ENCODE data around the gene PIP5K1B. TPM values are rescaled to one million over a fixed set of nuclear protein-coding genes. Genes with fewer than 3 reads are reported as not detected.
A peak's percentile ranks its signal among the peaks of the same experiment; 100 is the strongest.

Gene PIP5K1B
- total RNA-seq, 2 experiments from 2014 or later: 0.73 to 0.77 TPM

DNA sequence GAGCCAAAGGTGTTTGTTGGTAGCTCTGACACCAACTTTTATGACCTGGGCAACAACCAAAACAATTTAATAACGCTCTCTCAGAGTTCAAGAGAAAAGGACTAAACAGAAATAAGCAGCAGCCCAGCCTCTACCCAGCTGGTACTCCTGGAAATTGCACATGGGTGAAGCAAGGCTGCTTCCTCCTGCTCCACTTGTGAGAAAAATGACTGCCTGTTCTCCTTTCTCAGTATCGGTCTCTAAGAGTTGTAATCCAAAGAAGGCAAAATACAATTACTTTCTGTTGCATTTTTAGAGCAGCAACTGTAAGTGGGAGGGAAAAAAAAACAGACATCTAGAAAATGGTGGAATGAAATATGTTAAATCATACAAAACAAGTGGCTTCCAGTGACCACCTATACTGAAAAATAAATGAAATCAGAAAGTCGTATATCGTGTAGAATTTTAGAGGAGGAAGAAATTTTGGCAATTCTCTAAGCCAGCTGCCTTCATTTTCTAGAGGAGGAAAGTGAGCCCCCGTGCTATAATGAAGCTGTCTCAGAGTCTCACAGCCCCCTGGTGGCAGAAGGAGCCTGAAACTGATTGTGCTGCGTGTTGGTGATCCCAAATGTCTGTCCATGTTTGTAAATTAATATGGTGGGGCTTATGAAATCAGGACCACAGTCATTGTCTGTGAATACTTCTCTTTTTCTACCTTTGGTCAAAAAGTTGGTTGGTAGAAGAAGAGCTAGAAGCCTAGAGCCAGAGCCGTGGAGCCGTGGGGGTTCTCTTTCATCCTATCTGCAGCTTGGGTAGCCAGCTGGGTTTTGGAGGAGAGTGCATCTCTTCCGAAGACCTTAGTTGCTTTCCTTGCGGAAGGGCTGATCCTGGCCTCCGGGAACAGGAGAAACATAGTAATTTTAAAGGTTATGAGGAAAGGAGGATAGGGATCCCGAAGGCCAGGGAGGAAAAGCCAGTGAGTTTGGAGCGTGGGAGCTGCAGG, 139.9 kb downstream of the PIP5K1B start:
- no peaks in the 10 kb centered on the region for H3K36me3 Mint-ChIP-seq (ENCODE audit: low read depth)
- no peaks in the 10 kb centered on the region for H3K4me1 Mint-ChIP-seq
- H3K27me3 Mint-ChIP-seq: no peaks in the 10 kb centered on the region
- ChIA-PET CTCF (interaction anchor here (0.6 to 1.2 kb wide), 2 partner anchors 21 to 102 kb away, joined by 3 read pairs; no protein-coding TSS in a partner anchor), POLR2A (no interaction called here)
- peak; percentile 20 for DNase-seq
- H3K4me3 Mint-ChIP-seq: no peak overlapping the region
- no peak overlapping the region for H3K27ac Mint-ChIP-seq
- H3K9me3 Mint-ChIP-seq: peaks cover 2% of the 10 kb centered on the region

DNA sequence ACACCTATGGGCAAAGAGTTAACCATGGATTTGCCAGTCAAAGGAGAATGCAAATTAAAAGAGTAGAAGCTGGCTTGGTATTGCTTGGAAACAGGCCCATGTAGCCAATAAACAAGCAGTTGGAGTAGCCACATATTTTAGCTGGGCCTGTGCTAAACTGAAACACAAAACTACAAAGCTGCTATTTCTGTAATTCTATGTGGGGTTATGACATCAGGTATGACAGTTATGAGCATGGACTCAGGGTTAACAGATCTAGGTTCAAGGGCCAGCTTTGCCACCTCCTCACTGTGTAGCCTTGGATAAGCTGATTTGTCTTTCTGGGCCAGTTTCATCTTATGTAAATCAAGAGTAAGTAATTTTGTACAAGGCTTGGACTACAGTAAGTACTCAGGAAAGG, 142.7 kb downstream of the PIP5K1B start:
- Mint-ChIP-seq H3K9me3 (peaks cover 2% of the 10 kb centered on the region), H3K27me3 (peaks cover 2% of the 10 kb centered on the region), H3K4me3 (no peak overlapping the region), H3K4me1 (no peaks in the 10 kb centered on the region), H3K36me3 (ENCODE audit: low read depth) (no peaks in the 10 kb centered on the region), H3K27ac (no peak overlapping the region)
- CTCF ChIA-PET: interaction anchor here (0.6 to 1.8 kb wide), 7 partner anchors 12 to 152 kb away, joined by 3 to 5 read pairs (median 4); a partner anchor contains a TSS
- POLR2A ChIA-PET: no interaction called here
- no peak for DNase-seq

DNA sequence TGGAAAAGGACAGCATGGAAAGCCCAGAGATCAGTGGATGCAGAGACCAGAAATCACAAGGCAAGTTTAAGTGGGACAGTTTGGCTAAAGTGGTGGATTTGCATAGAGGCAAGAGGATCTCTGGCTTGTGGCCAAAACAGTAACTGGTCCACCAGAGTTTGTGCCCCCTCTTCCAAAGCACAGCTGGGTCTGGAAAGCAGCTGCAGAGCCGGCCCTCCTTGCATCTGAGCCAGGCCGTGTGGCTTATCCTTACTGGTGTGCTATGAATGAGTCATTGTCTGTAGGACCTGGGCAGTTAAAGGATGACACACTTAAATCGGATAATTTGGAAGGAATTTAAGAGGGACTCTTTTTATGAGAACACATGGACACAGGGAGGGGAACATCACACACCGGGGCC, 146.6 kb downstream of the PIP5K1B start:
- H3K27ac Mint-ChIP-seq: no peak overlapping the region
- CTCF ChIA-PET: no interaction called here

DNA sequence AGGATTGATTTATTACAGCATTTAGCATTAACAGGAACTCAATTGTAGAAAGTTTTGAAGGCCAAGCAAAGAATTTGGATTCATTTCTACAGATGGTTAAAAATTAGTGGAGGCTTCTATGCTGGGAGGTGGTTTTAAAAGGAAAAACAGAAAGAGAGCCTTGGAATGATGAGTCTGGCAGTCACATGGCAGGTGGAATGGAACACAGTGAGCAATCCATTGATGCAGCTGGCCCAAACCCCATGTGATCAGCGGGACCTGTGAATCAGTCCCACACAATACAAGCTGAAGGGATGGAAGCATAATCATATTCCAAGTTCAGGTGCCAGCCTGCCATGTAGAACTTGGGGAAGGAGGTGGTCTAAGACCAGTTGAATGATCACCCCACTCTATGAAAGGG, 147.9 kb downstream of the PIP5K1B start:
- Mint-ChIP-seq H3K27me3 (peaks cover 8% of the 10 kb centered on the region), H3K4me3 (no peak overlapping the region), H3K27ac (no peak overlapping the region), H3K36me3 (ENCODE audit: low read depth) (no peaks in the 10 kb centered on the region), H3K4me1 (no peaks in the 10 kb centered on the region), H3K9me3 (no peaks in the 10 kb centered on the region)
- CTCF ChIA-PET: interaction anchor here (1.0 to 1.1 kb wide), 2 partner anchors 10 to 18 kb away, joined by 3 to 5 read pairs; no protein-coding TSS in a partner anchor
- DNase-seq: no peak
- POLR2A ChIA-PET: no interaction called here

More for the DNA sequence above, 146.6 kb downstream of the PIP5K1B start:
- Mint-ChIP-seq H3K27me3 (peaks cover 8% of the 10 kb centered on the region), H3K4me1 (no peaks in the 10 kb centered on the region), H3K4me3 (no peak overlapping the region), H3K36me3 (ENCODE audit: low read depth) (no peaks in the 10 kb centered on the region), H3K9me3 (no peaks in the 10 kb centered on the region)
- POLR2A ChIA-PET: no interaction called here
- no peak for DNase-seq

DNA sequence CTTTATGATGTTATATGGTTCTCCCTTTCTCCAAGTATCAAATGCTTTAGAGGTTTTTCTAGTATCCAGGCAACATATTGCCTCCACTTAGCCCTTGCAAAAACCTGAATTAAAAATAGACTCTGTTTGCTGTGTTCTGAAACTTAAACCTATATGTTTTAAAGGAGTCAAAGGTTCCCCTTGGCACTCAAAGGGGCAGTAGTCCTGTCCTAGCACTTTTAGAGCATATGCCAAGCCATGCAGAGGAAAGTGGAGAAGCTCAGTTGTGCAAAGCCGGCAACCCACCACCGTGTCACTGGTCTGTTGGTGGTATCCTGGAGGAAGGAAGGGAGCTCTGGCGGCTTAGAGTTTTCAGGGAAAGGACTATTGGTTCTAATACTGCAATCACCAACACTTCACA, 154.3 kb downstream of the PIP5K1B start:
- POLR2A ChIA-PET: no interaction called here
- no peak for DNase-seq
- Mint-ChIP-seq H3K4me3 (no peak overlapping the region), H3K27me3 (peaks cover 5% of the 10 kb centered on the region), H3K27ac (no peak overlapping the region), H3K4me1 (no peaks in the 10 kb centered on the region), H3K9me3 (no peaks in the 10 kb centered on the region), H3K36me3 (ENCODE audit: low read depth) (no peaks in the 10 kb centered on the region)
- CTCF ChIA-PET: interaction anchor here (1.4 to 1.8 kb wide), 2 partner anchors 12 to 92 kb away, joined by 3 to 5 read pairs; no protein-coding TSS in a partner anchor

DNA sequence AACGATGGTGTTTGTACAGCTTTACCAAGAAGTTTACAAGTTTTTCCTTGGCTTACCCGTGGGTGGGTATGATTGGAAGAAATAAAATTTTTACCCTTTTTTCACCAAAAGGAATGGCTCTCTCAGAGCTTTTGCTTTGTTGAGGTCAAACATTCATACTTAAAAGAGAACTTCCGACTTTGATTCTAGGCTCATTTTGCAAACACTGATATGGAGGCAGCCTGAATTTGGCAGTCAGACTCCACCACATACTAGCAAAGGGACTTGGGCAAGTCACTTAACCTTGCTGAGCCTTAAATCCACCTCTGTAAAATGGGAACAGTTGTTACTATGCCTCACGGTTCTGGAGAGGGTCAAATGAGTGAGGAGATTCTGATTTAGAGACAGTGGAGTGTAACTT, 155.4 kb downstream of the PIP5K1B start:
- DNase-seq: no peak
- CTCF ChIA-PET: interaction anchor here (1.8 kb wide), 1 partner anchor 13 kb away, joined by 5 read pairs; no protein-coding TSS in a partner anchor
- Mint-ChIP-seq H3K4me3 (no peak overlapping the region), H3K9me3 (no peaks in the 10 kb centered on the region), H3K36me3 (ENCODE audit: low read depth) (no peaks in the 10 kb centered on the region), H3K4me1 (no peaks in the 10 kb centered on the region), H3K27me3 (peaks cover 5% of the 10 kb centered on the region), H3K27ac (no peak overlapping the region)
- POLR2A ChIA-PET: no interaction called here

DNA sequence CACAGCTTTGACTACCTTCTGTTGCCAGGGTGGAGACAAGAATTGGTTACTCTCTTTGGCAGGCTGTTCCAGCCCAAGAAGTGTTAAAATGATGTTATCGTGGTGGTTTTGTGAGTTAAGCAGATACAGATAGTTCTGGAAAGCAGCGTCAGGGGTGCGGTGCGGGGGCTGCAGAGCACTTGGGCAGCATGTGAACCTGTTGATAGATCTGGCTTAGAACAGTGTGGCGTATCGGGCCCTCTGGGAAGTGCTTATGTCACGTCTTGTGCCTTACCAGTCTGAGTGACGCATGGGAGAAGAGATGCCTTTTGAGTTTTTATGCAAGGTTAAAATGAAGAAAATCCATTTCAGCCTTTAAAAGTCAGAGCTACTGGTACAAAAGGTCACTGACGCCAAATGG, 156.4 kb downstream of the PIP5K1B start:
- no peak for DNase-seq
- Mint-ChIP-seq H3K9me3 (no peaks in the 10 kb centered on the region), H3K4me3 (no peak overlapping the region), H3K27ac (peak overlapping the region; percentile 33), H3K36me3 (ENCODE audit: low read depth) (no peaks in the 10 kb centered on the region), H3K27me3 (peaks cover under 1% of the 10 kb centered on the region), H3K4me1 (no peaks in the 10 kb centered on the region)
- CTCF ChIA-PET: no interaction called here
- POLR2A ChIA-PET: no interaction called here

DNA sequence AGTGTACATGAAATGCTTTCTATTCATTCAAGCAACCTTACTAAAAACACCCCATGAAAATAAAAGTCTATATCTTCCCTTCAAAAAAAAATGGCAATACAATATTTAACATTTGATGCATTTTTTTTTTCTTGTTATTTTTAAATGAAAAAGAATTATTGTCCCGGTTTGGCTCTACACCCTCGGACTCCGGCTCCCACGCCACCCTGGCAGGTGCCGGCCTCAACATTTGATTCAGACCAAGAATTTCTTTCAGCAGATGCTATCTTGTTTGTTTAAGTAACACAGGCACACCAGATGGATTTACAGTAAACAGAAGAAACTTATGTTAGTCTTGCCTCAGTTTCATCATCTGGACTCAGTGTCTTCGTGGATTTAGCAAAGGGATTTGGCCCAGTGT, 162.0 kb downstream of the PIP5K1B start:
- Mint-ChIP-seq H3K36me3 (ENCODE audit: low read depth) (no peaks in the 10 kb centered on the region), H3K4me3 (no peak overlapping the region), H3K9me3 (no peaks in the 10 kb centered on the region), H3K4me1 (no peaks in the 10 kb centered on the region), H3K27ac (no peak overlapping the region), H3K27me3 (no peaks in the 10 kb centered on the region)
- POLR2A ChIA-PET: no interaction called here
- DNase-seq: no peak
- CTCF ChIA-PET: no interaction called here

DNA sequence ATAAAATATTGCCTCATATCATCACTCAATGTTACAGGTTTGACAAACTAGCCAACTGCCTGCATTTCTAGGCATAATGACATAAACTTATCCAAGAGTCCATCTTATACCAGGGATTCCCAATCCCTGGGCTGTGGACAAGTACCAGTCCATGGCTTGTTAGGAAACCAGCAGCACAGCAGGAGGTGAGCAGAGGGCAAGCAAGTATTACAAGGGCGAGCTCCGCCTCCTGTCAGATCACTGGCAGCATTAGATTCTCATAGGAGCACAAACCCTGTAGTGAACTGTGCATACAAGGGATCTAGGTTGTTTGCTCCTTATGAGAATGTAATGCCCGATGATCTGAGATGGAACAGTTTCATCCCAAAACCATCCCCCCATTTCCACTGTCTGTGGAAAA, 164.0 kb downstream of the PIP5K1B start:
- H3K4me1 Mint-ChIP-seq: no peaks in the 10 kb centered on the region
- H3K4me3 Mint-ChIP-seq: no peak overlapping the region
- ChIA-PET CTCF (no interaction called here), POLR2A (no interaction called here)
- DNase-seq: no peak
- no peaks in the 10 kb centered on the region for H3K36me3 Mint-ChIP-seq (ENCODE audit: low read depth)
- no peaks in the 10 kb centered on the region for H3K27me3 Mint-ChIP-seq
- H3K9me3 Mint-ChIP-seq: no peaks in the 10 kb centered on the region
- H3K27ac Mint-ChIP-seq: no peak overlapping the region

DNA sequence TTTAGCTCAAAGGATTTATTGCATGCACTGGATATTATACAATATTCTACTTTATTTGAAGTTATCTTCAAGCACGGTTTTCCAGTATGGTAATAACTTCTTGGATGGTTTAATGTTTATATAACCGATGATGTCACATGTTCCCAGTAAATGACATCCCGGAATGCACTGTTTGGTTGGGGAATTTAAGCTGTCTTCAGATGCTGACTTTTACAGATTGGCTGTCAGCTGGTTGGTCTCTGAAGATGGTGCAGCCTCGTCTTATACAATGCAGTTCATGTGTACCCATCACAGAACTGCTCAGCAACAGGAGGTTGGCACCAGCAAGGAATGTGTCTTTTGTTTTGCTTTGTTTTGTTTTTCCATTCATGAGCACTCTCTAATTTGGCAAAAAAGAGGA, 165.0 kb downstream of the PIP5K1B start:
- H3K36me3 Mint-ChIP-seq (ENCODE audit: low read depth): no peaks in the 10 kb centered on the region
- no peaks in the 10 kb centered on the region for H3K27me3 Mint-ChIP-seq
- H3K27ac Mint-ChIP-seq: no peak overlapping the region
- H3K4me3 Mint-ChIP-seq: no peak overlapping the region
- H3K4me1 Mint-ChIP-seq: no peaks in the 10 kb centered on the region
- CTCF ChIA-PET: no interaction called here
- DNase-seq: no peak
- H3K9me3 Mint-ChIP-seq: no peaks in the 10 kb centered on the region
- POLR2A ChIA-PET: no interaction called here

DNA sequence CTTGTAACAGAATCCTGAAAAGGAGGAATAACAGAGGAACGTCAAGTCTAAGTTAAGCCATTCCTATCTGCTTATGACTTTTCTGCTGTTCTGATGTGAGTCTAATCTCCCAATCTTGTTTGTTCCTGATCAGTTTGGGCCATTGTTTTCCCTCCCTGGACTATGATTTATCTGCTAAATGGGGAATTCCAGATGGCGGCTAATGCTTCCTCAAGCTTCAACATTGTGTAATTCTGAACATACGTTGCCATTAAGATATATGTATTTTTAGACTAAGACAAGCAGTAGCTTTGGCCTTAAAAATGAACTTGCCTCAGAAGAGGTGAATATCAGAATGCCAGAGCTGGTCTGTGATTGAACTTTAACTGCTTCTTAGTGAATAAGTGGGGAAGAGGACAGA, 166.2 kb downstream of the PIP5K1B start:
- H3K4me1 Mint-ChIP-seq: no peaks in the 10 kb centered on the region
- no peak overlapping the region for H3K27ac Mint-ChIP-seq
- ChIA-PET CTCF (interaction anchor here (0.8 kb wide), 2 partner anchors 9 to 18 kb away, joined by 3 to 4 read pairs; no protein-coding TSS in a partner anchor), POLR2A (no interaction called here)
- no peaks in the 10 kb centered on the region for H3K9me3 Mint-ChIP-seq
- no peak for DNase-seq
- no peaks in the 10 kb centered on the region for H3K36me3 Mint-ChIP-seq (ENCODE audit: low read depth)
- no peak overlapping the region for H3K4me3 Mint-ChIP-seq
- H3K27me3 Mint-ChIP-seq: no peaks in the 10 kb centered on the region

DNA sequence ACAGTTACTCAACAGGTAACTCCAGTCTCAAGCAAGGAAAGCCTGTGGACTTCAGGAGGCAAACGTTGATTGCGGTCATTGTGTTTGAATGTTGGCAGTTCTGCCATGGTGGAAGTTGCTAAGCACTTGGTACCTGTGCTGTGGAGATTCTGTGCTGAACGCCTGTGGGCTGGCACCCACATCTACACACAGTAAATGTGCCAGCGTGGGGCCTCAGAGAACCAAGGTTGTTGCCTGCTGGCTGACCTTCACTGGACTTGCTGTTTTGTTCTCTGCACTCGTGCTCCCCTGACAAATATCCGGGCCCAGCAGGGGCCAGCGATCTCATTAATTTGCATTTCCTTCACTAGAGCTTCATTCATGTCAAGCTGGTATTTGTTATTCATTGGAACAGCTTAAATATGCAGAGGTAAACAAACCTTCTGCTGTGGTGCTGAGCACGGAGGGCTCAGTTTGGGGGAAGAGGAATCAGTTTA, 167.0 kb downstream of the PIP5K1B start:
- POLR2A ChIA-PET: no interaction called here
- DNase-seq: no peak
- Mint-ChIP-seq H3K27me3 (no peaks in the 10 kb centered on the region), H3K4me1 (no peaks in the 10 kb centered on the region), H3K4me3 (no peak overlapping the region), H3K27ac (no peak overlapping the region), H3K36me3 (ENCODE audit: low read depth) (no peaks in the 10 kb centered on the region), H3K9me3 (no peaks in the 10 kb centered on the region)
- CTCF ChIA-PET: interaction anchor here (1.0 kb wide), 1 partner anchor 42 kb away, joined by 3 read pairs; no protein-coding TSS in a partner anchor

DNA sequence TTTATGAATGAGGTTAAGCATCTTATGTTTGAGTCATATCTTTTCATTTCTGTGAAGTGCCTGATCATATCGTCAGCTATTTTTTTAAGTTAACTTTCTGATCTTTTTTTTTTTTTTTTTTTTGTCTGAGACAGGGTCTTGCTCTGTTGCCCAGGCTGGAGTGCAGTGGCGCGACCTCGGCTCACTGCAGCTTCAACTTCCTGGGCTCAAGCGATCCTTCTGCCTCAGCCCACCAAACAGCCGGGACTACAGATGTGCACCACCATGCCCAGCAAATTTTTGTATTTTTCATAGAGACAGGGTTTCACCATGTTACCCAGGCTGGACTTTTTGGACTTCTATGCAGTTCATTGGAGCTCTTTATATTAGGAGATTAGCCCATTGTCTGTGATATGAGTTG, 168.1 kb downstream of the PIP5K1B start:
- H3K4me3 Mint-ChIP-seq: no peak overlapping the region
- POLR2A ChIA-PET: no interaction called here
- H3K36me3 Mint-ChIP-seq (ENCODE audit: low read depth): no peaks in the 10 kb centered on the region
- no peaks in the 10 kb centered on the region for H3K4me1 Mint-ChIP-seq
- DNase-seq: no peak
- no peaks in the 10 kb centered on the region for H3K9me3 Mint-ChIP-seq
- CTCF ChIA-PET: interaction anchor here (0.6 to 1.1 kb wide), 5 partner anchors 13 to 322 kb away, joined by 3 to 4 read pairs (median 3); no protein-coding TSS in a partner anchor
- H3K27me3 Mint-ChIP-seq: no peaks in the 10 kb centered on the region
- H3K27ac Mint-ChIP-seq: no peak overlapping the region
